ENCODE results near the gene MLYCD.

The MLYCD gene

DNA sequence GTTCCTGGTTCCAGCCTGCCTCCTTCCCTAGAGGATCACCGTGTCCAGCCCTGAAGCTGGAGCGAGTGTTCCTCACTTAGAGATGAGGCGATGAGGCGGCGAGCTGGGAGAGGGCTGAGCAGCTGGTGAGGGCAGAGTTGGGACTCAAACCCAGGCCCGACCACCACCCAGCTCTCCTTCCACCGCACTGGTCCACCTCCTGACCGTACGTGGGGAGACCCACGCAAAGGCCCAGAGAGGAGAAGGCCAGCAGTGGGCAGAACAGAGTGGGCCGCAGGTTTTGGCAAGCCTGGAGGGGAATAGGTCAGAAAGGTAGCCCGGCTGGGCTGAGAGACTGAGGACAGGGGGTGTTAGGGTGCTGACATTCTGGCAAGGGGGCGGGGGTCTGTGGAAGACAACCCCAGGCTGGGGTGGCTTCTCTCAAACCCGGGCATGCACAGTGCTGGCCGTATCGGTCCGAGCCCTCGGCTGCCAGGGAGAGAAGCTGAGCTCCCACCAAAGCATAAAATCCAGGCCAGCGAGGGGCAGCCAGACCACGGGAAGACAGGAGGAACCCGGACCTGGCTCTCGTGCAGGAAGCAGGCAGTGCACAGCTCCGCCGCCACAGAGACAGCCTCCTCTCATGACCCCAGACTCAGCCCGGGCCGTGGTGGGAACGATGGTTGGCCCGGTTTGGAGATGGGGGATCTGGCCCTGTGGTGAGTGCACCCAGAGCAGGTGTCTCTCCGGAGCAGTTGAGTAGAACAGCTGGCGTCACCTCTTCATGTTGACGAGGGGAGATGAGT lies 24.9 kb downstream of the MLYCD start:
- TF ChIP-seq EZH2phosphoT487 (IDR thresholded peaks at IDR 0.05; ENCODE audit: borderline replicate concordance, low read length), result no peak
- no peak overlapping the region for H3K4me2 ChIP-seq (ENCODE audit: low read length)
- H3K9me3 ChIP-seq (ENCODE audit: control insufficient read depth, insufficient read depth, low read length), result no peaks in the 10 kb centered on the region
- no peaks in the 10 kb centered on the region for H3K27me3 ChIP-seq (ENCODE audit: control insufficient read depth, low read length)
- H3K79me2 ChIP-seq (ENCODE audit: control insufficient read depth, low read length), result no peaks in the 10 kb centered on the region
- no peak overlapping the region for H3K4me3 ChIP-seq (ENCODE audit: low read length)
- H3K4me1 ChIP-seq (ENCODE audit: control insufficient read depth, low read length), result no peaks in the 10 kb centered on the region
- H4K20me1 ChIP-seq (ENCODE audit: control insufficient read depth, insufficient read depth, low read depth, low read length), result no peaks in the 10 kb centered on the region
- peaks cover 4% of the 10 kb centered on the region; the same call in 1 of the 2 replicates for H3K36me3 ChIP-seq (ENCODE audit: control insufficient read depth, low read length)
- no peaks in the 10 kb centered on the region for H3K9me2 ChIP-seq (replicated peaks; ENCODE audit: control insufficient read depth, low read length)
- no peak overlapping the region for H3K27ac ChIP-seq (ENCODE audit: low read depth, low read length)
- no peaks in the 10 kb centered on the region for H3F3A ChIP-seq (ENCODE audit: control insufficient read depth, insufficient read depth)

DNA sequence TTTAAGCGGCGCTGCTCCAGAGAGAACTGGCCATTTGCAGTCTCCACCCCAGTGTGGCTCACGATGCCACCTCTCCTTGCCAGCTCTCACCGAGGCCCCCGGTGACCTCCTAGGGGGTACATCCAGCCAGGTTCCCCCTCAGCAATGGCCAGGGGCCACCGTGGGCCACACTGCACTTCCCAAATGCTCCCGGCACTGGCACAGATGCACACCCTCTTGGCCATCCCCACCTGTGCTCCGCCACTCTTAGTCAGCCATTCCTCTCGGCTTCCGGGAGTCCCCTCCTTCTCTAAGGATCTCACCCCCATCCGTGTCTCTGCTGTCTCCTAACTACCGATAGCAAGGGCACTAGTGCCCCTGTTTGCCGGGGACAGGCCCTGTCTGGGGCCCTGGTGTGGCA lies 25.8 kb downstream of the MLYCD start:
- no peaks in the 10 kb centered on the region for H3K27me3 ChIP-seq (ENCODE audit: control insufficient read depth, low read length)
- no peaks in the 10 kb centered on the region for H3K79me2 ChIP-seq (ENCODE audit: control insufficient read depth, low read length)
- no peaks in the 10 kb centered on the region for H3K4me1 ChIP-seq (ENCODE audit: control insufficient read depth, low read length)

DNA sequence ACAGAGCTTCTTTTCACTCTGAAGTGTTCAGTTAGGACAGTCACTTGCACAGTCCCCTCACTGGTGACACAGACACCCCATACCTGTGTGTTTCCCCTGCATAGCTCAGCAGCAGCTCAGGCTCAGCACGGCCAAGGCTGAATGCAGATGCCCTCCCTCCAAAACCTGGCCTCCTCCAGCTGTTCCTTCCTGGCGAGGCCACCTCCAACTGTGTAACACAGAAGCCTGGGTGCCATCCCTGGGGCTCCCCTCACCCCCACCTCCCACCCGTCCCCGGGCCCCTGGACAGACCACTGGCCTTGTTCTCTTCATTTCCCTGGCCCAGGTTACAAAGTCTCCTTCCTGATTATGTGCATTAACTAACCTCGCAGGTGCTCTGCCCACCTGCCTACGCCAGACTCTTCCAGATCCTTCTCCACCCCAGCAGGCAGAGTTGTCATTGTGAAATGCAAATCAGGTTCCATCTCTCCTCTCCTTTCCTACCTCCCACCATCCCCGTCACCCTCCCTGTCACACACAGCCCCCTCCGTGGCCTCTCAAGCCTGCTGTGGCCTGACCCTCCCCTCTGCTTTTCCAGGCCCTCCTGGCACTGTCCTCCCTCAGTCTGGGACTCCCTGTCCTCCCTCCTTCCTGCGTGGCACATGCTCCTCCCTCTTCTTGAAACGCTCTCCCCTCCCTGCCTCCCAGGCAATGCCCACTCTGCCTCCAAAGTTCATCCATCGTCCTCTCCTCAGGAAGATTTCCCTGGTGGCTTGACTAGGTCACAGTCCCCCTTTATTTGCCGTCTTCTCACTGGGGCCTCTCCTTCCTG lies 26.4 kb downstream of the MLYCD start:
- TF ChIP-seq, protein P1, sequence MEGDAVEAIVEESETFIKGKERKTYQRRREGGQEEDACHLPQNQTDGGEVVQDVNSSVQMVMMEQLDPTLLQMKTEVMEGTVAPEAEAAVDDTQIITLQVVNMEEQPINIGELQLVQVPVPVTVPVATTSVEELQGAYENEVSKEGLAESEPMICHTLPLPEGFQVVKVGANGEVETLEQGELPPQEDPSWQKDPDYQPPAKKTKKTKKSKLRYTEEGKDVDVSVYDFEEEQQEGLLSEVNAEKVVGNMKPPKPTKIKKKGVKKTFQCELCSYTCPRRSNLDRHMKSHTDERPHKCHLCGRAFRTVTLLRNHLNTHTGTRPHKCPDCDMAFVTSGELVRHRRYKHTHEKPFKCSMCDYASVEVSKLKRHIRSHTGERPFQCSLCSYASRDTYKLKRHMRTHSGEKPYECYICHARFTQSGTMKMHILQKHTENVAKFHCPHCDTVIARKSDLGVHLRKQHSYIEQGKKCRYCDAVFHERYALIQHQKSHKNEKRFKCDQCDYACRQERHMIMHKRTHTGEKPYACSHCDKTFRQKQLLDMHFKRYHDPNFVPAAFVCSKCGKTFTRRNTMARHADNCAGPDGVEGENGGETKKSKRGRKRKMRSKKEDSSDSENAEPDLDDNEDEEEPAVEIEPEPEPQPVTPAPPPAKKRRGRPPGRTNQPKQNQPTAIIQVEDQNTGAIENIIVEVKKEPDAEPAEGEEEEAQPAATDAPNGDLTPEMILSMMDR (IDR thresholded peaks at IDR 0.05; ENCODE audit: low read depth, low read length, poor library complexity, severe bottlenecking), result no peak
- TF ChIP-seq EZH2phosphoT487 (IDR thresholded peaks at IDR 0.05; ENCODE audit: borderline replicate concordance, low read length), result no peak
- Histone ChIP-seq H3K79me2 (ENCODE audit: control insufficient read depth, low read length) (no peaks in the 10 kb centered on the region), H3K4me2 (ENCODE audit: low read length) (no peak overlapping the region), H3K27ac (ENCODE audit: low read depth, low read length) (no peak overlapping the region), H3K4me3 (ENCODE audit: low read length) (no peak overlapping the region), H3K4me1 (ENCODE audit: control insufficient read depth, low read length) (no peaks in the 10 kb centered on the region), H4K20me1 (ENCODE audit: control insufficient read depth, insufficient read depth, low read depth, low read length) (no peaks in the 10 kb centered on the region), H3F3A (ENCODE audit: control insufficient read depth, insufficient read depth) (no peaks in the 10 kb centered on the region), H3K36me3 (ENCODE audit: control insufficient read depth, low read length) (no peaks in the 10 kb centered on the region), H3K27me3 (ENCODE audit: control insufficient read depth, low read length) (no peaks in the 10 kb centered on the region), H3K9me2 (replicated peaks; ENCODE audit: control insufficient read depth, low read length) (no peaks in the 10 kb centered on the region), H3K9me3 (ENCODE audit: control insufficient read depth, insufficient read depth, low read length) (no peaks in the 10 kb centered on the region)

More for the DNA sequence above, 25.8 kb downstream of the MLYCD start:
- Histone ChIP-seq H3K9me3 (ENCODE audit: control insufficient read depth, insufficient read depth, low read length) (no peaks in the 10 kb centered on the region), H3K4me3 (ENCODE audit: low read length) (no peak overlapping the region), H3K36me3 (ENCODE audit: control insufficient read depth, low read length) (no peaks in the 10 kb centered on the region), H4K20me1 (ENCODE audit: control insufficient read depth, insufficient read depth, low read depth, low read length) (no peaks in the 10 kb centered on the region), H3F3A (ENCODE audit: control insufficient read depth, insufficient read depth) (no peaks in the 10 kb centered on the region), H3K27ac (ENCODE audit: low read depth, low read length) (no peak overlapping the region), H3K4me2 (ENCODE audit: low read length) (no peak overlapping the region), H3K9me2 (replicated peaks; ENCODE audit: control insufficient read depth, low read length) (no peaks in the 10 kb centered on the region)
- no peak for TF ChIP-seq EZH2phosphoT487 (IDR thresholded peaks at IDR 0.05; ENCODE audit: borderline replicate concordance, low read length)
- TF ChIP-seq, protein P1 (IDR thresholded peaks at IDR 0.05; ENCODE audit: low read depth, low read length, poor library complexity, severe bottlenecking), result no peak

All from DOHH2 (cell line).